ENCODE measurements around the gene MPRIP.

The MPRIP gene

DNA sequence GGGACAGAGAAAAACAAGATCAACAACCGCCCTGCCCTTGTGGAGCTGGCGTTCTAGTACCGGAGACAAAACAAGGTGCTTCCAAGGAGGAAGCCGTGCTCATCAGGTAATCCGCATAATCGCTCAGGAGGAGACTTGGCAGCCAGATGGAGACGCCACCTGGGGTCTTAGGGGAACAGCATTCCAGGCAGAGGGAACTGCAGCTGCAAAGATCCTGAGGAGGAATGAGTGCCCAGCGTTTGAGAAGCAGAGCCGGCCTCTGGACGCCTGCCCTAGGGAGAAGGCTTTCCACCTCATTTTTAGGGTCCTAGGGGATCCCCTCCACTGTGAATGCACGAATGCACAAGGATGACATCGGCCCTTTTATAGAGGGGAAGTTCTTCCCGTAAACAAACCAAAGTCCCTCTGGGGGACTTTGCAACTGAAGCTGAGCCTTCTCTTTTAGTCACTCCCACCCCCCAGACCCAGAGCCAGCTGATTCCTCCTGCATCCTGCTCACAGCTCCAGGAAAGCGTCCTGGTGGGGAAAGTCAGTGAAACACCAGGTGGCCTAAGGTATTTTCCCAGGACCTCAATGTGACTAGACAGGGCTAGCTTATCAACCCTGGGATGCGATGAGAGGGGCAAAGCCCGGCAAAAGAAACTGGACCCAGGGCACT lies 13.2 kb upstream of the MPRIP start:
- no peak for DNase-seq (ENCODE audit: low spot score)

DNA sequence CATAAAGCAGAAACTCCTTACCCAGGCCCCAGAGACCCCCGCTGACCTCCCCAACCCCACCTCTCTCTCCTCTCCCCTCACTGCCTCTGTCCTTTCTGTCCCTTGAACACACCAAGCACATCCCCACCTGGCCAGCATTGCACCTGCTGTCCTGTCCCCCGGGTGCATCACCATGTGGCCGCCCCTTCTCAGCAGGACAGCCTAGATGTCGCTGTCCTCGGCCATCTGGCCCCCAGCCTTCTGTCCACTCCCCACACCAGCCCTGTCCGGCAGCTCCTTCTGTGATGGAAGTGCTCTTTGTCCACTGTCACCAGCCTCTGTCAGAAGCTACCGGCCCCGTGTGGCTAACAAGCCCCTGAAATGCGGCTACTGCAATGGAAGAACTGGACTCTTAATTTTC lies 12.3 kb upstream of the MPRIP start:
- peak; percentile 20 for DNase-seq (ENCODE audit: low spot score)

- peak; percentile 36 for DNase-seq (ENCODE audit: low spot score)
Observed at GRCh38 chr17:17030515-17031211, 11.6 kb upstream of the MPRIP start.

- peak; percentile 86 for DNase-seq (ENCODE audit: low spot score)
Observed at GRCh38 chr17:17032131-17032692, 10.0 kb upstream of the MPRIP start.

- no peak for DNase-seq (ENCODE audit: low spot score)
Observed at GRCh38 chr17:17033466-17033865, 8.8 kb upstream of the MPRIP start.

- no peak for DNase-seq (ENCODE audit: low spot score)
Observed at GRCh38 chr17:17034026-17034425, 8.2 kb upstream of the MPRIP start.

- DNase-seq (ENCODE audit: low spot score): no peak
Observed at GRCh38 chr17:17034496-17035075, 7.7 kb upstream of the MPRIP start.

GRCh38 chr17:17035490-17035889 lies 6.8 kb upstream of the MPRIP start:
- DNase-seq (ENCODE audit: low spot score): no peak

DNA sequence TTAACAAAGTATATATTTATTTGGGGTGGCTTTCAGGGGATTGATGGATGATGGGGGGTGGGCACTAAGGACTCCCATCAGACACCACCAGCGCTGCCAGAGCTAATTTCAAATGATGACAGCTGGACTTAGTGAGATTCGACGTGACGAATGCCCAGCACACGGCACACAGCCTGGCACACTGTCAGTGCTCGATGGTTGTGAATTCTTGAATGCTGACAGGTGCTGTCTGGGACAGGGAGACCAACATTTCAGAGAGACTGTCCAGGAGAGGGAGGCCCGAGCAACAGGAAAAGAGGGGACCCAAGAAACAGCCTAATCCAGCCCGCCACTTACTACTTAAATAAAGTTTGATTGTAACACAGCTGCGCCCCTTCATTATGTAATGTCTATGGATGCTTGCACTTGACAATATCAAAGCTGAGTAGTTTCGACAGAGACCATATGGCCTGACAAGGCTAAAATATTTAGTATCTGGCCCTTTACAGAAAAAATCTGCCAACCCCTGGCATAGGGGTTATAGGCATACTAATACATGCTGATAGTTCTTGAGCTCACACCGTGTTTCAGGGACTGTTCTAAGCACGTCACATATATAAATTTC lies 6.2 kb upstream of the MPRIP start:
- no peak for DNase-seq (ENCODE audit: low spot score)

- DNase-seq (ENCODE audit: low spot score): no peak
Observed at GRCh38 chr17:17036524-17036998, 5.7 kb upstream of the MPRIP start.

- DNase-seq (ENCODE audit: low spot score): no peak
Observed at GRCh38 chr17:17039911-17040310, 2.3 kb upstream of the MPRIP start.

- DNase-seq (ENCODE audit: low spot score): no peak
Observed at GRCh38 chr17:17041018-17041521, 1.2 kb upstream of the MPRIP start.

DNA sequence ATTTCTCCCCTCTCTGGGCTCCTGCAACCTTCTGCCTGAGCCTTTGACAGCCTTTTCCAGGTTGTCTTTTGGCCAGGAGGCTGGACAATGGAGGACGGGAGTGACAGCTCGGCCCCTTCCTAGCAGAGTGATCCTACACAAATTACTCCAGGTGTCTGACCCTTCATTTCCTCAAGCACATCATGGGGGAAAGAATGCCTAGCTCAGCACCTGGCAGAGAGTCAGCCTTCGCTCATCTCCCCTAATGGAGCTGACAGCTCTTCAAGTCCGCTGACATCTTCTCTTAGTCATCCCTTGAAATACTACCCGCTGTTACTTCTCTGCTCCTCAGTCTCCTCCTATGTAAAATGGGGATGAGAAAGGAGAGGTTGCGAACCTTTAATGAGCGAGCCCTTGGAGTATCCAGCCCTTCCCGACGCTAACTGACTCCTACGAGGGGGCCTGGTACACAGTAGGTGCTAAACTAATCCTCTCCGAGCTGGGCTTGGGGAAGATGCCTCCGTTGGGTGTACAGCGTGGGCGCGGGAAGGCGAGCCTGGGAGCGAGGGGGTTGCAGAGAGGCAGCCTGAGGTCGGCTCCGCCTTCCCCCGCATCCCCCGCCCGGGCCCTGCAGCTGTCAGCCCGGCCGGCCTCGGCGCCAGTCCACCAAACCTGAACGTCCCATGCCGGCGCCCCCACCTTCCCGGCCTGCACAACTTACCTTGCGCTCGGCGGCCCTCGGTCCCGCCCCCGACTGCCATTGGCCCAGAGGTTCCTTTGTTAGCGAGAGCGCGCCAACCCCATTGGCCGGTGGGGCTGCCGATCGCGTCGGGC lies 480 bp upstream of the MPRIP start:
- peak; percentile 97 for DNase-seq (ENCODE audit: low spot score)

DNA sequence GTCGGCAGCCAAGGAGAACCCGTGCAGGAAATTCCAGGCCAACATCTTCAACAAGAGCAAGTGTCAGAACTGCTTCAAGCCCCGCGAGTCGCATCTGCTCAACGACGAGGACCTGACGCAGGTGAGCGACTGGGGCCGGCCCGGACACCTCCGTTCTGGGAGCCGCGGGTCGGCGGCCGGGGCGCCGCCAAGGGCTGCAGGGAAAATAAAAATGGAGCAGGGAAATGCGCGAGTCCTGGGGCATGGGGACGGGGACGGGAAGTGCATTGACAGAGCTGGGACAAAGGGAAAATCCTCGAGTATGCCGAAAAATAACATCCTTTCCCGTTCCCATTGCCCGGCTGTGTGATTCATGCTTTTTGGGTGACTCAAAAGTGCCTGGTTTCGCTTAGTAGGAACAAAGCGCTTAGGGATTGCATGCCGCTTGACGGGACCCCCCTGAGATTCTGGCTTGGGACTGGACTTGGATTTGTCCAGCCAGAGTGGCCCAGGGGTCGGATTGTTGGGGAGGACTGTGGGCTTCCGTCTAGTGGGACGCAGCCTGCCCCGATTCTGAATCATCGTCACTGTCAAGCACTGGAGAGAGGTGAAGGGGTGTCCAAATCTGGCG lies 699 bp downstream of the MPRIP start:
- DNase-seq (ENCODE audit: low spot score): no peak

- DNase-seq (ENCODE audit: low spot score): no peak
Observed at GRCh38 chr17:17043461-17044271, 1.4 kb downstream of the MPRIP start.

DNA sequence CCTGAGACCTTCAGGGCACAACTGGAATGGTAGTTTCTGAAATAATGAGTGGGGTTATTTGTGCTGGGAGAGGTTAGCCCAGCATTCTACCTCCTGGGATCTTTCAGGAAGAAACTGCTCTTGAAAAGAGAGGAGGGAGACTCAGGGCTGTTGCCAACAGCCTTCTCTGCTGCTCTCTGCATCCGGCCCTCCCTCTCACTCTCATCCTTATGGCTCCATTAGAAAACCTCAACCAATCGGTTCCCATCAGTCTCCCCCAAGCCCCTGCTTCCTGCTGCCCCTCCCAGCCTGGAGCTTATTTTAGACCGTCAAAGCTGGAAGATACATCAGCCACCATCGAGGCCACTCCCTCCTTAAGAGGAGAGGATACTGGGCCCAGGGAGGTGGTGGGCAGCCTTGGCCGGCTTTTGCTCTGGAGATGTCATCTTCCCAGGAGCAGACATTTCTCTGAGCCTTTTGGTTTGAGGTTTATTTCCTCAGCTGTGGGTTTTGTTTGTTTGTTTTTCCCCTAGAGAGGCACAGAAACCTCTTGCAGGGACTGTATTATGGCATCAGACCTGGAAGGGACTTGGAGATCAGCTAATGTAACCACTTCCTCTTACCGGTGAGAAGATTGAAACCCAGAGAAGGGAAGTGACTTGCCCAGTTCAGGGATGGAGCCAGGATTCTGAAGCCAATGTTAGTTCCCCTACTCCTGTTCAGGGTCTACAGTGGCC lies 2.7 kb downstream of the MPRIP start:
- no peak for DNase-seq (ENCODE audit: low spot score)

GRCh38 chr17:17048106-17048505 lies 5.8 kb downstream of the MPRIP start:
- DNase-seq (ENCODE audit: low spot score): no peak

DNA sequence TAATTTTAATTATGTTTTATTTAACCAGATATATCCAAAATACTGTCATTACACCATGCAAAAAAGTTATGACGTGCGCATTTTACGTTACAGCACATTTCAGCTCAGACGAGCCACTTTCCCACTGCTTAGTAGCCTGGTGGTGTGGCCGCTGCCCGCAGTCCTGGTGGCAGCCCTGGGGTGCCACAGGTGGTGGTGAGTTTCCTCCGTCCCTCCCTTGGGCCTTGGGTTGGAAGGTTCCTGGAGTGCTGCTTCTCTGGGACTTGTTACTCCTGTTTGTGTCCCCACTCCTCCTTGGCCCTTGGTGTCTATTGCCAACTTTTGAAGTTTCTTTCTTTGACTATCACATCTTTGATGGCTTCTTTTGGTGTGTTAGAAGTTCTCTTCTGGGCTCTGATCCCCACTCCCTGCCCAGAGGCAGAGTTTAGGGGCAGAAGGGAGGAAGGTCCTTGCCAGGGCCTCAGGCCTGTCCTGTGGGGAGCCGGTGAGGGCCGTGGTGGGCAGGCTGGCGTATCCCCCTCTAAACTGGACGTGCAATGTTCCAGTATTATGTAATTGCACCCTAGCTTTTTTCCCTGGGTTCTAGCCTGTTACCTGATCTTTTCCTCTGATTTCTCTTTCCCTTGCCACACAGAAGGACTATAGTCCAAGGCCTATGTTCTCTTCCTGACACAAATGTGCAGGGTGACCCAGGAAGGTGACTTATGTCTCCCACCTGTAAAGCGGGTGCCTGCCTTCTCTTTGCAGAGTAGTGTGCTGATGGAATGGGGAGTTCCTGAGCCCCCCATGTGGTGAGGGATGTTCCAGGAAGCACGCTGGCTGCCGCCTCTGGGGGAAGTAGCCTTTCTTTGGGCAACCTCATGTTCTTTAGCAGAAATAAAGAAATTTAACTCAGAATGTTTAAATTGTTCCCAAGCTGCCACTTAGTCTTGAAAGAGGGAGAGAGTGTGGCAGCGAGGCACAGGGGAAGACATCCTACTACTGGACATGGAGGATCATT lies 8.4 kb downstream of the MPRIP start:
- no peak for DNase-seq (ENCODE audit: low spot score)

Measured in globus pallidus (tissue), 1 donor.